NOMO-1 treated with DMSO at 0.1 percent for 48 hours (cell line): Measurements from ENCODE around the gene MATN4.
A peak's percentile ranks its signal among the peaks of the same experiment; 100 is the strongest.

ENCODE experiments used
- DNase-seq: peaks from one replicate; lab custom pipeline; 2025; ENCODE audit not compliant: unreplicated experiment; lab: John Stamatoyannopoulos, UW

MATN4 gene

DNA sequence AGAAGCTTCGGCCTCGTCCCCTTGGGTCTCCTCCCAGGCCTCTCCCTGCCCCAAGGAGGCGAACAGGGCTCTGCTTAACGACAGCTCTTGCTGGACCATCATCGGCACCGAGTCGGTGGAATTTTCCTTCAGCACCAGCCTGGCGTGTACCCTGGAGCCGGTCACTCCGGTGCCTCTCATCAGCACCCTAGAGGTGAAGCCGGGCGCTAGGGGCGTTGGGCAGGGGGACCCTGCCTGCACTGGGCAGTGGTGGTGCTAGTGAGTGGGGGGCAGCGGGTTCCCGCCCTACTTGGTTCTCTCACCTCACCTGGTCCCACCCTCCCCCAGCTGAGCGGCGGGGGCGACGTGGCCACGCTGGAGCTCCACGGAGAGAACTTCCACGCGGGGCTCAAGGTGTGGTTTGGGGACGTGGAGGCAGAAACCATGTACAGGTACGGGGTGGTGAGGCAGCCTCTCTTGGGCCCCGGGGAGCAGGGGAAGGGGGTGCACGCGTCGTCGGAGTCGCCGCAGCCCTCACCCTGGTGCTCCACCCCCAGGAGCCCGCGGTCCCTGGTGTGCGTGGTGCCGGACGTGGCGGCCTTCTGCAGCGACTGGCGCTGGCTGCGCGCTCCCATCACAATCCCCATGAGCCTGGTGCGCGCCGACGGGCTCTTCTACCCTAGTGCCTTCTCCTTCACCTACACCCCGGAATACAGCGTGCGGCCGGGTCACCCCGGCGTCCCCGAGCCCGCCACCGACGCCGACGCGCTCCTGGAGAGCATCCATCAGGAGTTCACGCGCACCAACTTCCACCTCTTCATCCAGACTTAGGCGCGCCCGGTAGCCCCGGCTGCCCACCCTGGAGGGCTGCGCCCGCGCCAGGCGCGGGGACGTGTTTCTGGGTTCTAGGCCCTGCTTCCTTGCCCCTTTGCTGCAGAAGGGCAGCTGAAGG lies 8.3 kb upstream of the MATN4 start:
- no peak for DNase-seq

DNA sequence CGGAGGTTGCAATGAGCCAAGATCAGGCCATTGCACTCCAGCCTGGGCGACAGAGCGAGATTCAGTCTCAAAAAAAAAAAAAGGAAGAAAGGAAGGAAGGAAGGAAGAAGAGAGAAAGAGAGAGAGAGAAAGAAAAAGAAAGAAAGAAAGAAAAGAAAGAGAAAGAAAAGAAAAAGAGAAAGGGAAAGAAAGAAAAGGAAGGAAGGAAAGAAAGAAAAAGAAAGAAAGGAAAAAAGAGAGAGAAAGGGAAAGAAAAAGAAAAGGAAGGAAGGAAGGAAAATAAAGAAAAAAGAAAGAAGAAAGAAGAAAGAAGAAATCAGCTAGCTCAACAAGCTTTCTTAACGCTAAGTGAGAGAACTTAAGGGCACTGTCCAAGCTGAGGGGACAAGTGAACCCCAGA lies 7.6 kb upstream of the MATN4 start:
- no peak for DNase-seq

DNA sequence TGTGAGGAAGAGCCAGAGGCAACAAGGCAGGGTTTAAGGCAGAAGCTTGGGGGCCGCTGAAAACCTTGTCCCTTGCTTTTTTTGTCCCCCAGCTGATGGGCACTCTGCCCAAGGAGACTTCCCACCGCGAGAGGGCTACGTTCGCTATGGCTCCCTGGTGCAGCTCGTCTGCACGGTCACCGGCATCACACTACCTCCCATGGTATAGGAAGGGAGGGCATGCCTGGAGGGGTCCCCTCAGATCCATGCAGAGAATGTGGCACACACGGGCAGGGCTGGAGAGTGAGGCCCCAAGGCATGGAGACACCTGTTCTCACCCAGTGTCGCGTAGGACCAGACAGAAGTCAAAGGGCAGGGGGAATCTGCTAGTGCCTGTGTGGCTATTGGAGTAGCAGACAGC lies 5.8 kb upstream of the MATN4 start:
- no peak for DNase-seq

DNA sequence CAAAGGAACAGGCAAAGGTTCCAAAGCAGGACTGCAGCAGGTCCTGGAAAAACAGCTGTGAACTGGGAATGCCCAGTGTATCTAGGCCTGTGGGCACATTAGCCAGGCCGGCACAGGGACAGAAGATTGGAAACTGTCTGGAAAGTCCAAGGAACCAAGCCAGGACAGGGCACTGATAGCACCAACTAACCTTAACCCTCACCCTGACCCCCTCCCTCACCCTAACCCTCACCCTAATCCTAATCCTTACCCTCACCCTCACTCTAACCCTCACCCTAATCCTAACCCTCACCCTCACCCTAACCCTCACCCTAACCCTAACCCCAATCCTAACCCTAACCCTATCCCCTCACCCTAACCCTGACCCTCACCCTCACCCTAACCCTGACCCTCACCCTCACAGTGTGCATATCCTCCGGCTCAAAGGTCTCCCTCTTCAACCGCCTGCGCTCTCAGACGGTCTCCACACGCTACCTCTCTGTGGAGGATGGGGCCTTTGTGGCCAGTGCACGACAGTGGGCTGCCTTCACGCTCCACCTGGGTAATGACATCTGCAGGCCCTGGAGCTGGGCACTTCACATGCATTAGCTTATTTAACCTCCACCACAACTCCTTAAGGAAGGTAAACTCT lies 5.1 kb upstream of the MATN4 start:
- no peak for DNase-seq

DNA sequence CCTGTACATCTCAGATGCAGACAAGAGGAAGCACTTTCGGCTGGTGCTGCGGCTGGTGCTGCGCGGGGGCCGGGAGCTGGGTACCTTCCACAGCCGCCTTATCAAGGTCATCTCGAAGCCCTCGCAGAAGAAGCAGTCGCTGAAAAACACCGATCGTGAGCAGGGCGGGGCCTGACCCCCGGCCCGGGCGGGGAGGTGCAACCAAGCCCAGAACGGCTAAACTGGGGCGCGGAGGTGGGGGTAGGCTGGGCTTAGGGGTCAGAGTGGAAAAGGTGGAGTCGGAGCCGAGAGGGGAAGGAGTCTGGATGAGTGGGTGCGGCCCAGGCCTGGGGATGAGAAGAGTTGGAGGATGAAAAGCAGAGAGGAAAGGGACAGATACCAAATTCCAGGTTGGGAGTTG lies 4.1 kb upstream of the MATN4 start:
- no peak for DNase-seq

DNA sequence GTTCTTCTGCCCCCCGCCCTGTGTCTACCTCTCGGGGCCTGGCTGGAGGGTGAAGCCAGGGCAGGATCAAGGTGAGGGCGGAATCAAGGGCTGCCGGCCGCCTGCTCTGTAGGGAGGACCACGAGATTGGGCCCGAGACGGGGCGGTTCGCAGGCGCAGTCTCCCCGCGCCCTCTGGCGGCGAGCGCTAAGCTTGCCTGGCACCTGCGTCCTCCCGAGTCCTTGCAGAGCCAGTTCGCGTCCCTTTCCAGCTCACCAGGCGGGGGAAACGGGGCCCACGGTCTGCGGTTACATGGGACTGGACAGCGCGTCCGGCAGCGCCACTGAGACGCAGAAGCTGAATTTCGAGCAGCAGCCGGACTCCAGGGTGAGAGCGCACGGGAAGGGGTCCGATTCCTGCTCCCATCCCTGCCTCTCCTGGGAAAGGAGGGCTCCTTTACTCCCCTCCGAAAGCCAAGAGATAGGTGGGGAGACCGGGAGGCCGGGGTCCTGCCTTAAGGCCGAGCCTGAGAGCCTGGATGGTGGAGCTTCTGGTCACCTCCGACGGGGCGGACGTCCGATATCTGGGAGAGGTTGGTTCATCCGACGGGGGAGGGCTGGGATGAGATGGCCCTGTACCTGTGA lies 3.6 kb upstream of the MATN4 start:
- DNase-seq, result peak; percentile 41

DNA sequence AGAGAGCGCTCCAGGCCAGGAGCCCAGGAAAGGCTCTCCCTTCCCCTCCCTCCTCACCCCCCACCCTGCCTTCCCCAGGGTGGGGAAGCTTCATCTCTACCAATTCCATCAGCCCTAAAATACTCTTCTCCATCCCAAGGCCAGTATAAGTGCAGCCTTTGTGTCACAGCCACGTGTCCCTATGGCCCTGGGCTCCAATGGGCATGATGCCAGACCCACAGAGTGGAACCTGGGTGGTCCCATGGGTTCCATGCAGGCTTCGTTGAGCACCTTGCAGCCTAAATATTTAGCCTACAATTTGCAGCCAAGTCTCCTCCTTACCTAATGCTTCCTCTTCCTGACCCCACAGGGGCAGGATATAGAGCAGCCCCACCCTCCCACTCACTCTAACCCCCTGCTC lies 976 bp upstream of the MATN4 start:
- no peak for DNase-seq

DNA sequence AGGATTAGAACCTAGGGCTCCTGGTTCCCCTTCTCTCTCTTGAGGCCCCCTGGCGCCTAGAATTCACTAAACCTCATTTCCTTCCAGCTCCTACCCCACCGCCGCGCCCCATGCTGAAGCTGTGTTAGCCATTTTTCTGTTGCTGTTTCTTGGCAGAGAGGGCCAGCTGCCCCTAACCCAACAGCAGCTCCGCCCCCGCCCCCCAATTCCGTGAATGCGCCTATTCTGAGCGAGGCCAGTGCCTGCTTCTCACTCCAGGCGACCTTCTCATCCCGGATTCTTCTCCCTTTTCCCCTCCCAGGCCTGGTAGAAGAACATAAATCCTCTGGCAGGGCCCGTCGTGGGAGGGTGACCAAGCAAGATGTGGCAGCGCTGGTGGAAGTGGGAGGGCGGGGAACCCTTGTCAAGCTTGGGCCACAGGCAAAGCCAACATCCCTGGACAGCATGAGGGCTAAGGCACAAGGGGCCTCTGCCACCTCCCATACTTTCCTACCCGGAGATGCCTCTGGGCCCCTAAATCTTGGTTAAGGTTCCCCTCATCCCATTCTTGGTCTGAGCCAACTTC lies 941 bp downstream of the MATN4 start:
- no peak for DNase-seq

DNA sequence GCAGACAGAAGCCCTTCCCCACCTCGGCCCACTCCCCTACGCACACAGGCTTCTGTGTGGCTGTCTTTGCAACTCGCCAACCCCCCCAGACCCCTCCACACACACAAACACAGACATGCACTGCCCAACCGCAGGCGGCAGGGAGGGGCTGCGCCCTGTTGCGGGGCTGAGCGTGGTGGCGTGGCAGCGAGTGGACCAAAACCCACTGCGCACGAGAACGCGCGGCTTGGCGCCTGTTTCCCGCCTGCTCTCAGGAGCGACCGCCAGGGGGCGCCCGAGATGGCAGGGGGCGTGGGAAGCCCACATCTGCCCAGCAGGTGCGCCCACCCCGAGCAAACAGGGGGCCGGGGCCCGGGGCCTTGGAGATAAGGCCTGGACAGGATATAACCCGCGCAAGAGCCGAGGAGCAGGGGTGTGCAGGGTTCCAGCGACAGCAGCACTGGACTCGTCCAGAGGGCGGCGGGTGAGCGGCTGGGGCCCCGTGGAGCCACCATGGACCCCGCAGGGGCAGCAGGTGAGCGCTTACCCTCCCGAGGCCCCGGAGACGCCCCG lies 1.6 kb downstream of the MATN4 start, which contains the start of gene RBPJL:
Gene RBPJL, plus strand, starts transcription at position 410 of the 552 bp plus-strand sequence. Its CDS starts 83 bp downstream, at position 493.
- DNase-seq, result no peak

DNA sequence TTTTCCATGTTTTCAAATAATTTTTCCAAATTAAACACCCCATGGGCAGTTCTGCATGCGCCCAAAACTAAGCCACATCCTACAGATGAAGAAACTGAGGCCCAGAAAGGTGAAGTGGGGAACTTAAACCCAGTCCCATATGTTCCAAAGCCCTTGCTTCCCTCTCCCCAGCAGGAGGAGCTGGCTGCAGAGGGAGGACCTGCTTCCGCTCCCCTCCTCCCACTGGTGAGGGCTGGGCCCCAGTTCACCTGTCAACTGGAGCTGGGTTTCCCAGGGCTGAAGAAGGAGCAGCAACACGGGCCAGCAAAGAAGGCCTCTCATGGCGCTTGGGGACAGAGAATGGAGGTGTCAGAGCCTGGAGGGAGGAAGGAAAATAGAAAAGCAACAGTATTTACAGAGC lies 2.8 kb downstream of the MATN4 start:
- DNase-seq, result no peak

DNA sequence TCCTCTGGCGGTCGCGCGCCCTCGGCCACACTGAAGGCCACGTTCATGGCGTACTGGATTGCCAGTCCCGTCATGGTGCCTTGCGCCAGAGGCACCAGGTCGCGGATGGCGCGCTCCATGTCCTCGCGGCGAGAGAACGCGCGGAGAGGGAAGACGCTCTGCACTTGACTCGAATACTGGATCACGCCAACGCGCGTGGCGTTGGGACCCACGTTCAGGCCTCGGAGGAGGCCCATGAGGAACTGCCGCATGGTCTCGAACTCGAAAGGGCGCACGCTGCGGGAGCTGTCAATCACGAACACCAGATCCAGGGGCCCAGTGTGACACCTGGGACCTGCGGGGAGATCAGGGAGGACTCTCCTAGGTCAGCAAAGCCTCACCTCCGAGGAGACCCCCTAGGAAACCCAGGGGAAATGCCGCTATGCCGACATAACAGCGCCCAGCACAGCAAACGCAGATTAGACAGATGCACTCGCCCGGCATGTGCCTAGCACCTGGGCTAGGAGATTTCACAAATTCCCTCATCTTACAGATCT lies 3.6 kb downstream of the MATN4 start:
- DNase-seq, result no peak

DNA sequence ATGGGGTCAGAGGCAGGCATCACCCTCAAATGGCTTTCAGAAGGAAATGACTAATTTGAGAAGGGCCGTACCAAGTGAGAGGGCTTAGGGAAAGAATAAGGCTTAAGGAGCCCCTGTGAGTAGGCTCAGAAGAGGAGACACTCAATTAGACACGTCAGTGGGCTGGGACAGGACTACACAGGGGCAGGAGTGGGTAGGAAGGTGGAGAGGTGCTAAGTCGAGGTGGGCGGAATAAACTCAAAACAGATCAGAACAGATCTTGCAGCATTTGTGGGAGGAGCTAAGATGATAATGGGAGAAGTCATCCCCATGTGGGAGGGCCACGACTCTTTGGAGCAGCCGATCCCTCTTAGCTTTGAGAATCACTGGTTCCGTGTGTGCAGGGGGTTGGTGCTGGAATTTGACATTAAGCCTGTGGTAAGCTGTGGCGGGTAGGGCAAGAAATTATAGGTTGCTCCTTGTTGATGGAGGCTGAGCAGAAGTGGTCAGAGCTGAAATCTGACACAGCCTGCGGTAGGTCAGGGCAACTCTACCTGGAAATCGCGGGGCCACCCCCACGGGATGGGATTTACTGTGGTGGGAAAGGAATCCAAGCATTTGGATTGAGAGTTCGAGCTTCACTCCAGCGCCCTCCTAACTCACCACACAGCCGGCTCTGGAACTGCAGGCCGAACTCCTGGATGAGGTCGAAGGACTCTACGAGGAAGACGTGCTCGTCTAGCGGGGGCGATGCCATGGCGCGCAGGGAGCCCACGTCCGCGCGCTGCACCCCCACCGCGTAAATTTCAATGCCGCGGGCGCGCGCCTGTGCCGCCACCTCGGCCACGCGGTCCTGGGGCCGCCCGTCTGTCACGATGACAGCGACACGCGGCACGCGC lies 4.3 kb downstream of the MATN4 start:
- no peak for DNase-seq

DNA sequence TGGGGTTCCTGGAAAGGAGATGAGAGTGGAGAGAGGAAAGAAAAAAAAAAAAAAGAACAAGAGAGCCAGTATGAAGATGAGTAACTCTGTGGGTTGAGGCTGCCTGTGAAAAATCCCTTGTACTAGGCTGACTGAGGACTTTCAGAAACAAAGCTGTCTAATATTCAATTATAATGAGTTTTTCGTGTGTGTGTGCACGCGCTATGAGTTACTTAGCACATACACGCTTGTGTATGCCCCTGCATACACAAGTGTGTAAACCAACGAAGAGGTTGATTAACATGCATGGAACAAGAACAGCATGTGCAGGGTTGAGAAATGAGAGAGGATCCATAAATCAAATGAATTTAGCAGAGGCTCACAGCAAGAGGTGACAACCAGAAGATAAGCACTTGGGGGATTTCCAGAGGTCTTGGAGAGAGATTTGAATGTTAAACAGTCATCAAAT lies 6.3 kb downstream of the MATN4 start:
- no peak for DNase-seq

DNA sequence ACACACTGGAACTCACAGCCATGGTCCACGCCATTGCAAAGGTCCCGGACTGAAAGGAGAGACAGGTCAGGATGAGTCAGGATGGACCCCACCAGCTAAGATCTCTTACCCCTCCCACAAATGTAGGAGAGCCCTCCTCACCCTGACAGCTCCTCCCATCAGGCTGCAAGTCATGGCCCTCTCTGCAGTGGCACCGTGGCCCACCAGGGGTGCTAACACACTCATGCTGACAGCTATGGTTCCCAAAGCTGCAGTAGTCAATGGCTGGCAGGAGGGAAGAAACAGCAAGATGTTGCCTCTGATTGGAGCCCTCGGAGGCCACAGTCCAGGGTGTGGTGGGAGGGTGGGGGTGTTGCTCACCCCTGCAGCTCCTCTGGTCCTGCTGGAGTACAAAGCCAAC lies 7.1 kb downstream of the MATN4 start:
- no peak for DNase-seq

DNA sequence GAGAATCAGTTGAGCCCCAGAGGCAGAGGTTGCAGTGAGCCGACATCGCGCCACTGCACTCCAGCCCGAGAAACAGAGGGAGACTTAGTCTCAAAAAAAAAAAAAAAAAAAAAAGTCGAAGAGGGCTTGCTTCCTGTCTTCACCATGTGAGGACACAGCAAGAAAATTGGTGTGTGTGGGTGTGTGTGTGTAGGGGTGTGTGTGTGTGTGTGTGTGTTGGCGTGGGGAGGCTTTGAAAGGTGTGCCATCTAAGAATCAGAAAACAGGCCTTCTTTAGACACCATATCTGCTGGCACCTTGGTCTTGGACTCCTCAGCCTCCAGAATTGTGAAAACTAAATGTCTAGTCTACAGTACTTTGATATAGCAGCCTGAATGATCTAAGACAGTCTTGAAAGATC lies 8.3 kb downstream of the MATN4 start:
- no peak for DNase-seq

DNA sequence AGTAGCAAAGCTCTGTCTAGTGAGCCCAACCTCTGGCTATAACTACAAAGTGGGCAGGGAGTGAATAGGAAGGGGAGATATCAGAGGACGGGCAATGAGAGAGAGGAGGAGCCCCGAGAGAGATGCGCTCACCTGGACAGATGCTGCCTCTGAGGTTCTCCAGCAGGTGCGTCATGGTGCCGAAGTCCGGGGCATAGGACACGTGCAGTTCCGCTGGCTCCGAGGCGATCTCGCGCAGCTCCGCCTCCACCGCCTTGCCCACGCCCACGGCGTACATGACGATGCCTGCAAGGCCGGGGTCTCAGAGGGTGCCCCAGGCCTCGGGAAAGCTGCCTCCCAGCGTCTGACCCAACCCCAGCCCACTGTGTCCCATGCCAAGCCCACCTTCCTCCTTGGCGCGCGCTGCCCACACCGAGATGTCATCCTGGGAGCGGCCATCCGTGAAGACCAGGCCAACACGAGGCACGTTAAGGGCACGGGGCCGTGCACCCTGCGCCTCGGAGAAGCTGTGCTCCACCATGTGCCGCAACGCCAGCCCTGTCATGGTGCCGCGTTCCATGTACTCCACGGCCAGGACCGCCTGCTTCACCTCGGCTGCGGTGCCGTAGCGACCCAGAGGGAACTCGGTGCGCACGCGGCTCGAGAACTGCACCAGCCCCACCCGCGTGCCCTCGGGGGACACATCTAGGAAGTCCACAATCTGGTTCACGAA lies 10.2 kb downstream of the MATN4 start:
- DNase-seq, result no peak

DNA sequence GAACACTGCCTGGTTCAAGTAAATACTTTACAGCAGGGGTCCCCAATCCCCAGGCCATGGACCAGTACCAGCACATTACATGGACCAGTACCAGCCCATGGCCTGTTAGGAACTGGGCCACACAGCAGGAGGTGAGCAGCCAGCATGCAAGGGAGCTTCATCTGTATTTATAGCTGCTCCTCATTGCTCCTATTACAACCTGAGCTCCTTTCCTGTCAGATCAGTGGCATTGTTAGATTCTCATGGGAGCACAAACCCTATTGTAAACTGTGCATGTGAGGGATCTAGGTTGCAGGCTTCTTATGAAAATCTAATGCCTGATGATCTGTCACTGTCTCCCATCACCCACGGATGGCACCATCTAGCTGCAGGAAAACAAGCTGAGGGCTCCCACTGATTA lies 13.4 kb downstream of the MATN4 start:
- no peak for DNase-seq

DNA sequence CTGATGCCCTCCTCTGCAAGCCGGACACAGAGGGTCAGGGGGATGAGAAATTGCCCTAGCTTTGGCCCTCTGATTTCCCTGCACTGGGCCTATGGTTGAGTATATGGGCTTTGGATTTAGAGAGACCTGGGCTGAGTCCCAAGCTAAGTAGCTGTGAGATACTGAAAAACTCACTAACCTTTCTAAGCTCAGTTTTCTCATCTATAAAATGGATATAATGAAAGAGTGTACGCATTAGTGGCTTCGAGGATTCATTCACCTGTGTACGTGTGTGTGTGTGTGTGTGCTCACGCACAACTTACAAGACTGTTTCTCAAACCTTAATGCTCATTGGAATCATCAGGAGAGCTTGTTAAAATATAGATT lies 14.1 kb downstream of the MATN4 start:
- no peak for DNase-seq
